ENCODE data around the gene ASIC2. TPM values are rescaled to one million over a fixed set of nuclear protein-coding genes. Genes with fewer than 3 reads are reported as not detected.

The ASIC2 gene
- total RNA-seq, 1 experiment from 2014 or later: not detected

DNA sequence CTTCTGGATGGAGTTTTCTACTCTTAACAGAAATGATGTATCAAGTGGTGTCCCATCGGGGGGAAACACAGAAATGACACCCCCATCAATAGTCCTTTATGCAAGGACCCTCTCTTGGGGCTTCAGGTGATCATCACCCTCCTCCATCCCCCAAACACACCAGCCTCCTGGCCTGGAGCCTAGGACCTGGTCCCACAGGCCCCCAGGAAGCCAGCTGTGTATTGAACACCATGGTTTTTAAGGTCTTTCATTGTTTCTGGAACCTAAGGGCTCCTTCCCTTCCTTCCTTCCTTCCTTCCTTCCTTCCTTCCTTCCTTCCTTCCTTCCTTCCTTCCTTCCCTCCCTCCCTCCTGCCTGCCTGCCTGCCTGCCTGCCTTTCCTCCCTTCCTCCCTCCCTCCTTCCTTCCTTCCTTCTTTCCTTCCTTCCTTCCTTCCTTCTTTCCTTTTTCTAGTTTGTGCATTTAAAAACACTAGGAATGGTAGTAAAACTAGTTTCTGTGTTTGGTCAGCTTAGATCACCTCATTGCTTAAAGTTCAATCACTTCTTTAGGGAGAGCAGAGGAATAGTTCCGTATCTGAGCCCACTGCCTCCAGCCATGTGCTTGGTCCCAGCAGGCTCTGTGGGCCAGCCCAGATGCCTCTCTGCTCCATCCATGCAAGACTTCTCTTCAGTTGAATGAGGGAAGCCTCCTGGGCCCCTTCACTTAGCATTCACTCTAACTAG lies 23.6 kb downstream of the ASIC2 start:
- H3K36me3 Mint-ChIP-seq (ENCODE audit: insufficient read depth, unreplicated experiment): no peaks in the 10 kb centered on the region
- no peak overlapping the region for H3K4me3 Mint-ChIP-seq (ENCODE audit: unreplicated experiment)
- H3K4me1 Mint-ChIP-seq (ENCODE audit: low read depth, unreplicated experiment): no peaks in the 10 kb centered on the region
- ChIA-PET POLR2A (no interaction called here), CTCF (no interaction called here)
- Histone ChIP-seq H3K4me3 (ENCODE audit: low read depth, low read length) (no peak overlapping the region), H3K9me3 (no peaks in the 10 kb centered on the region), H3K4me1 (no peaks in the 10 kb centered on the region), H3K36me3 (ENCODE audit: control insufficient read depth, insufficient read depth, low read length) (no peaks in the 10 kb centered on the region; the same call in 1 of the 2 replicates), H3K27me3 (replicated peaks; ENCODE audit: control insufficient read depth, insufficient read depth, low read length) (peaks cover 1% of the 10 kb centered on the region; the same call in 1 of the 2 replicates)
- peaks cover 18% of the 10 kb centered on the region for H3K27me3 Mint-ChIP-seq (ENCODE audit: insufficient read depth, unreplicated experiment)
- BruUV-seq (replicated peaks): no TSS peak
- H3K9me3 Mint-ChIP-seq (ENCODE audit: unreplicated experiment): no peaks in the 10 kb centered on the region
- DNase-seq: no peak
- intact Hi-C loops (cut with micrococcal nuclease; ENCODE audit: unreplicated experiment): no loop called here
- no peak overlapping the region for H3K27ac Mint-ChIP-seq (ENCODE audit: unreplicated experiment)
- TF ChIP-seq, protein P1, sequence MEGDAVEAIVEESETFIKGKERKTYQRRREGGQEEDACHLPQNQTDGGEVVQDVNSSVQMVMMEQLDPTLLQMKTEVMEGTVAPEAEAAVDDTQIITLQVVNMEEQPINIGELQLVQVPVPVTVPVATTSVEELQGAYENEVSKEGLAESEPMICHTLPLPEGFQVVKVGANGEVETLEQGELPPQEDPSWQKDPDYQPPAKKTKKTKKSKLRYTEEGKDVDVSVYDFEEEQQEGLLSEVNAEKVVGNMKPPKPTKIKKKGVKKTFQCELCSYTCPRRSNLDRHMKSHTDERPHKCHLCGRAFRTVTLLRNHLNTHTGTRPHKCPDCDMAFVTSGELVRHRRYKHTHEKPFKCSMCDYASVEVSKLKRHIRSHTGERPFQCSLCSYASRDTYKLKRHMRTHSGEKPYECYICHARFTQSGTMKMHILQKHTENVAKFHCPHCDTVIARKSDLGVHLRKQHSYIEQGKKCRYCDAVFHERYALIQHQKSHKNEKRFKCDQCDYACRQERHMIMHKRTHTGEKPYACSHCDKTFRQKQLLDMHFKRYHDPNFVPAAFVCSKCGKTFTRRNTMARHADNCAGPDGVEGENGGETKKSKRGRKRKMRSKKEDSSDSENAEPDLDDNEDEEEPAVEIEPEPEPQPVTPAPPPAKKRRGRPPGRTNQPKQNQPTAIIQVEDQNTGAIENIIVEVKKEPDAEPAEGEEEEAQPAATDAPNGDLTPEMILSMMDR (IDR thresholded peaks at IDR 0.05; ENCODE audit: insufficient read depth in 1 of 2, low read depth in 1 of 2, low read length in 1 of 2, severe bottlenecking in 1 of 2, unreplicated experiment in 1 of 2): no peak

GRCh38 chr17:33267851-33268548 lies 25.1 kb downstream of the ASIC2 start:
- H3K9me3 ChIP-seq: no peaks in the 10 kb centered on the region
- Mint-ChIP-seq H3K4me3 (ENCODE audit: unreplicated experiment) (no peak overlapping the region), H3K4me1 (ENCODE audit: low read depth, unreplicated experiment) (no peaks in the 10 kb centered on the region), H3K27me3 (ENCODE audit: insufficient read depth, unreplicated experiment) (peaks cover 21% of the 10 kb centered on the region), H3K36me3 (ENCODE audit: insufficient read depth, unreplicated experiment) (no peaks in the 10 kb centered on the region), H3K27ac (ENCODE audit: unreplicated experiment) (no peak overlapping the region), H3K9me3 (ENCODE audit: unreplicated experiment) (no peaks in the 10 kb centered on the region)
- H3K4me1 ChIP-seq: no peaks in the 10 kb centered on the region
- H3K36me3 ChIP-seq (ENCODE audit: control insufficient read depth, insufficient read depth, low read length): no peaks in the 10 kb centered on the region; the same call in 1 of the 2 replicates
- H3K27me3 ChIP-seq (replicated peaks; ENCODE audit: control insufficient read depth, insufficient read depth, low read length): peaks cover 1% of the 10 kb centered on the region; the same call in 1 of the 2 replicates
- ChIA-PET POLR2A (no interaction called here), CTCF (no interaction called here)
- no peak for DNase-seq
- intact Hi-C loops (cut with micrococcal nuclease; ENCODE audit: unreplicated experiment): no loop called here
- no TSS peak for BruUV-seq (replicated peaks)
- TF ChIP-seq, protein P1 (IDR thresholded peaks at IDR 0.05; ENCODE audit: insufficient read depth in 1 of 2, low read depth in 1 of 2, low read length in 1 of 2, severe bottlenecking in 1 of 2, unreplicated experiment in 1 of 2): no peak
- no peak overlapping the region for H3K4me3 ChIP-seq (ENCODE audit: low read depth, low read length)

GRCh38 chr17:33267271-33267790 lies 25.8 kb downstream of the ASIC2 start:
- POLR2A ChIA-PET: no interaction called here
- TF ChIP-seq, protein P1 (IDR thresholded peaks at IDR 0.05; ENCODE audit: insufficient read depth in 1 of 2, low read depth in 1 of 2, low read length in 1 of 2, severe bottlenecking in 1 of 2, unreplicated experiment in 1 of 2): no peak
- no peaks in the 10 kb centered on the region for H3K36me3 Mint-ChIP-seq (ENCODE audit: insufficient read depth, unreplicated experiment)
- H3K4me3 Mint-ChIP-seq (ENCODE audit: unreplicated experiment): no peak overlapping the region
- peaks cover 26% of the 10 kb centered on the region for H3K27me3 Mint-ChIP-seq (ENCODE audit: insufficient read depth, unreplicated experiment)
- no peak overlapping the region for H3K4me3 ChIP-seq (ENCODE audit: low read depth, low read length)
- H3K9me3 ChIP-seq: no peaks in the 10 kb centered on the region
- H3K4me1 Mint-ChIP-seq (ENCODE audit: low read depth, unreplicated experiment): no peaks in the 10 kb centered on the region
- peaks cover 3% of the 10 kb centered on the region; the same call in 1 of the 2 replicates for H3K27me3 ChIP-seq (replicated peaks; ENCODE audit: control insufficient read depth, insufficient read depth, low read length)
- no peak overlapping the region for H3K27ac Mint-ChIP-seq (ENCODE audit: unreplicated experiment)
- H3K4me1 ChIP-seq: no peaks in the 10 kb centered on the region
- DNase-seq: no peak
- intact Hi-C loops (cut with micrococcal nuclease; ENCODE audit: unreplicated experiment): no loop called here
- CTCF ChIA-PET: no interaction called here
- H3K36me3 ChIP-seq (ENCODE audit: control insufficient read depth, insufficient read depth, low read length): no peaks in the 10 kb centered on the region; the same call in 1 of the 2 replicates
- no TSS peak for BruUV-seq (replicated peaks)
- no peaks in the 10 kb centered on the region for H3K9me3 Mint-ChIP-seq (ENCODE audit: unreplicated experiment)

Measured in Caco-2 (cell line).